Astrocyte (in vitro differentiated cells and primary cell): Measurements from ENCODE around the gene OR4N2.
"Not testable (repeated sequence)": the region's sequence is repeated elsewhere in the genome, so short reads cannot be mapped to it uniquely, and the experiment has no call there.

ENCODE experiments used
- EZH2 ChIP-seq: IDR thresholded peaks from 2 replicates; pipeline ENCODE4 v1.6.1; 2012; ENCODE audit warnings: mild to moderate bottlenecking, low read length, inconsistent platforms; ENCODE audit not compliant: insufficient read depth
- TF ChIP-seq, protein P1 (sequence below): IDR thresholded peaks from 2 replicates; pipeline ENCODE4 v1.5.1; 2011; ENCODE audit warnings: low read depth, mild to moderate bottlenecking, inconsistent platforms, low read length, moderate library complexity; ENCODE audit not compliant: insufficient read depth

DNA sequence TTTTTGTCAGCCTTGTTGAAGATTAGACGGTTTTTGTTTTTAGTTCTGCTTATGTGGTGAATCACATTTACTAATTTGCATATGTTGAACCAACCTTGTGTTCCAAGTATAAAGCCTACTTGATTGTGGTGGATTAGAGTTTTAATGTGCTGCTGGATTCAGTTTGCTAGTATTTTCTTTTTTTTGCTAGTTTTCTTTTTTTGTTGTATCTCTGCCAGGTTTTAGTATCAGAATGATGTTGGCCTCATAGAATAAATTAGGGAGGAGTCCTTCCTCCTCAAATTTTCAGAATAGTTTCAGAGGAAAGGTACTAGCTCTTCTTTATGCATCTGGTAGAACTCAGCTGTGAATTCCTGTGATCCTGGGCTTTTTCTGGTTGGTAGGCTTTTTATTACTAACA is at the start of gene OR4N2:
- TF ChIP-seq, protein P1, sequence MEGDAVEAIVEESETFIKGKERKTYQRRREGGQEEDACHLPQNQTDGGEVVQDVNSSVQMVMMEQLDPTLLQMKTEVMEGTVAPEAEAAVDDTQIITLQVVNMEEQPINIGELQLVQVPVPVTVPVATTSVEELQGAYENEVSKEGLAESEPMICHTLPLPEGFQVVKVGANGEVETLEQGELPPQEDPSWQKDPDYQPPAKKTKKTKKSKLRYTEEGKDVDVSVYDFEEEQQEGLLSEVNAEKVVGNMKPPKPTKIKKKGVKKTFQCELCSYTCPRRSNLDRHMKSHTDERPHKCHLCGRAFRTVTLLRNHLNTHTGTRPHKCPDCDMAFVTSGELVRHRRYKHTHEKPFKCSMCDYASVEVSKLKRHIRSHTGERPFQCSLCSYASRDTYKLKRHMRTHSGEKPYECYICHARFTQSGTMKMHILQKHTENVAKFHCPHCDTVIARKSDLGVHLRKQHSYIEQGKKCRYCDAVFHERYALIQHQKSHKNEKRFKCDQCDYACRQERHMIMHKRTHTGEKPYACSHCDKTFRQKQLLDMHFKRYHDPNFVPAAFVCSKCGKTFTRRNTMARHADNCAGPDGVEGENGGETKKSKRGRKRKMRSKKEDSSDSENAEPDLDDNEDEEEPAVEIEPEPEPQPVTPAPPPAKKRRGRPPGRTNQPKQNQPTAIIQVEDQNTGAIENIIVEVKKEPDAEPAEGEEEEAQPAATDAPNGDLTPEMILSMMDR = not testable (repeated sequence)
- not testable (repeated sequence) for TF ChIP-seq EZH2
